GM19397 (cell line): ENCODE data around the gene CD79B.

Experiments used
- ATAC-seq: cut with Tn5 transposase; IDR thresholded peaks from one replicate; pipeline ENCODE4 v1.9.1; 2021; ENCODE audit warnings: mild to moderate bottlenecking, moderate library complexity; ENCODE audit not compliant: unreplicated experiment

CD79B gene

GRCh38 chr17:63954402-63955063 lies 22.4 kb upstream of the CD79B start:
- ATAC-seq = peak; percentile 60

- no peak for ATAC-seq
Measured at GRCh38 chr17:63950940-63951907, 19.1 kb upstream of the CD79B start.

GRCh38 chr17:63949576-63950250 lies 17.6 kb upstream of the CD79B start:
- no peak for ATAC-seq

- no peak for ATAC-seq
Measured at GRCh38 chr17:63948521-63948920, 16.4 kb upstream of the CD79B start.

GRCh38 chr17:63947711-63948330 lies 15.7 kb upstream of the CD79B start:
- no peak for ATAC-seq

GRCh38 chr17:63946440-63947363 lies 14.6 kb upstream of the CD79B start:
- ATAC-seq = no peak

- ATAC-seq = no peak
Measured at GRCh38 chr17:63945784-63946439, 13.8 kb upstream of the CD79B start.

- no peak for ATAC-seq
Measured at GRCh38 chr17:63944736-63945499, 12.8 kb upstream of the CD79B start.

GRCh38 chr17:63943745-63944144 lies 11.6 kb upstream of the CD79B start:
- ATAC-seq = no peak

- ATAC-seq = no peak
Measured at GRCh38 chr17:63942309-63942985, 10.3 kb upstream of the CD79B start.

- no peak for ATAC-seq
Measured at GRCh38 chr17:63941751-63942150, 9.6 kb upstream of the CD79B start.

- no peak for ATAC-seq
Measured at GRCh38 chr17:63941162-63941561, 9.0 kb upstream of the CD79B start.

GRCh38 chr17:63940584-63940983 lies 8.5 kb upstream of the CD79B start:
- ATAC-seq = no peak

GRCh38 chr17:63939884-63940283 lies 7.8 kb upstream of the CD79B start:
- no peak for ATAC-seq

GRCh38 chr17:63939401-63939800 lies 7.3 kb upstream of the CD79B start:
- no peak for ATAC-seq

- no peak for ATAC-seq
Measured at GRCh38 chr17:63937920-63938319, 5.8 kb upstream of the CD79B start.

GRCh38 chr17:63937319-63937718 lies 5.2 kb upstream of the CD79B start:
- no peak for ATAC-seq
